ENCODE measurements around the gene DYNC2H1.

DNA sequence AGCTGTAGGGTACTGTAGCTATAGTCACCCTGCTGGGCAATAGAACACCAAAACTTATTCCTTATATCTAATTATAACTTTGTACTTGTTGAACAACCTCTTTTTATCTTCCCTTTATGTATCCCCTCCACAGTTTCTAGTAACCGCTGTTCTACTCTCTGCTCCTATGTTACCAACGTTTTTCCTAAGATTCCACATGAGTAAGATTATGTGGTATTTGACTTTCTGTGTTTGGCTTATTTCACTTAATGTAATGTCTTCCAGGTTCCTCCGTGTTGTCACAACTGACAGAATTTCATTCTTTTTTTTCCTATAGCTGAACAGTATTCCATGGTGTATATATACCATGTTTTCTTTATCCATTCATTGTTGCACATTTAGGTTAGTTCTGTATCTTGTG, 258.4 kb downstream of the DYNC2H1 start:
- TF ChIP-seq, protein P1, sequence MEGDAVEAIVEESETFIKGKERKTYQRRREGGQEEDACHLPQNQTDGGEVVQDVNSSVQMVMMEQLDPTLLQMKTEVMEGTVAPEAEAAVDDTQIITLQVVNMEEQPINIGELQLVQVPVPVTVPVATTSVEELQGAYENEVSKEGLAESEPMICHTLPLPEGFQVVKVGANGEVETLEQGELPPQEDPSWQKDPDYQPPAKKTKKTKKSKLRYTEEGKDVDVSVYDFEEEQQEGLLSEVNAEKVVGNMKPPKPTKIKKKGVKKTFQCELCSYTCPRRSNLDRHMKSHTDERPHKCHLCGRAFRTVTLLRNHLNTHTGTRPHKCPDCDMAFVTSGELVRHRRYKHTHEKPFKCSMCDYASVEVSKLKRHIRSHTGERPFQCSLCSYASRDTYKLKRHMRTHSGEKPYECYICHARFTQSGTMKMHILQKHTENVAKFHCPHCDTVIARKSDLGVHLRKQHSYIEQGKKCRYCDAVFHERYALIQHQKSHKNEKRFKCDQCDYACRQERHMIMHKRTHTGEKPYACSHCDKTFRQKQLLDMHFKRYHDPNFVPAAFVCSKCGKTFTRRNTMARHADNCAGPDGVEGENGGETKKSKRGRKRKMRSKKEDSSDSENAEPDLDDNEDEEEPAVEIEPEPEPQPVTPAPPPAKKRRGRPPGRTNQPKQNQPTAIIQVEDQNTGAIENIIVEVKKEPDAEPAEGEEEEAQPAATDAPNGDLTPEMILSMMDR (IDR thresholded peaks at IDR 0.05; ENCODE audit: low read depth, low read length) = no peak
- TF ChIP-seq MYC (IDR thresholded peaks at IDR 0.05; ENCODE audit: low read depth, low read length) = no peak
- TF ChIP-seq POLR2A (IDR thresholded peaks at IDR 0.05; ENCODE audit: extremely low read depth, insufficient read length) = no peak
- TF ChIP-seq, protein P2, sequence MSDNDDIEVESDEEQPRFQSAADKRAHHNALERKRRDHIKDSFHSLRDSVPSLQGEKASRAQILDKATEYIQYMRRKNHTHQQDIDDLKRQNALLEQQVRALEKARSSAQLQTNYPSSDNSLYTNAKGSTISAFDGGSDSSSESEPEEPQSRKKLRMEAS (IDR thresholded peaks at IDR 0.05; ENCODE audit: low read depth, low read length) = no peak
